Left ventricle myocardium inferior (tissue), 1 donor: Measurements from ENCODE around the gene MCM6. TPM values are rescaled to one million over a fixed set of nuclear protein-coding genes. Genes with fewer than 3 reads are reported as not detected.
A peak's percentile ranks its signal among the peaks of the same experiment; 100 is the strongest.

Experiments used
- DNase-seq: peaks from one replicate; pipeline ENCODE4 v3.0.0-alpha.2; 2020
- H3K27ac ChIP-seq: fragments of 200-600 bp; replicated peaks from 2 replicates; pipeline ENCODE4 v1.8.0; 2021
- H3K27me3 ChIP-seq: fragments of 200-600 bp; 2 replicates; pipeline ENCODE4 v1.8.0; 2021; ENCODE audit warnings: low read depth
- H3K36me3 ChIP-seq: fragments of 200-600 bp; 2 replicates; pipeline ENCODE4 v1.8.0; 2021
- H3K4me1 ChIP-seq: fragments of 200-600 bp; 2 replicates; pipeline ENCODE4 v1.8.0; 2021
- H3K4me3 ChIP-seq: fragments of 200-600 bp; 2 replicates; pipeline ENCODE4 v1.8.0; 2021; ENCODE audit warnings: mild to moderate bottlenecking, moderate library complexity
- H3K9me3 ChIP-seq: fragments of 200-600 bp; replicated peaks from 2 replicates; pipeline ENCODE4 v1.8.0; 2021
- CTCF ChIP-seq: fragments of 200-600 bp; IDR thresholded peaks from 2 replicates; pipeline ENCODE4 v1.8.0; 2021; ENCODE audit warnings: antibody characterized with exemption, mild to moderate bottlenecking, borderline replicate concordance
- intact Hi-C: fragments of 100-400 bp; cut with micrococcal nuclease; formaldehyde crosslinking; loops from one replicate; pipeline ENCODE4 v1.11.0; 2022
- long read RNA-seq: library from polyadenylated mRNA; unstranded; transcript quantifications from one replicate; pipeline ENCODE4 v2.0.0, GENCODE V29; 2021
- total RNA-seq: library from RNA; stranded (reverse); fragmentation: NEBNext Ultra II Directional; extraction: Animal tissue kit (Norgen Biotek cat#: 25700); gene quantifications from one replicate; pipeline ENCODE4 v1.2.1, GENCODE V29; 2021
- donor health status: DM: no; HTN: yes; CAD: no; lungs with severe emphysema.

MCM6 gene
- total RNA-seq: 2.9 TPM
- long read RNA-seq, transcript MCM6-201 (17 exons, 3,736 nt): major isoform, 5 of 6 reads
- long read RNA-seq, partial matches to known transcripts: 1 of 6 reads
- long read RNA-seq, other reads (novel, unspliced or antisense): 0 of 6 reads

- Histone ChIP-seq H3K27me3 (no peaks in the 10 kb centered on the region), H3K27ac (peak within 1 kb of the TSS; percentile 73), H3K9me3 (no peaks in the 10 kb centered on the region), H3K4me3 (peak within 1 kb of the TSS; percentile 89), H3K4me1 (peaks cover 16% of the 10 kb centered on the region), H3K36me3 (peaks cover 1% of the 10 kb centered on the region)
- intact Hi-C loops: no loop called here
- peak; percentile 46 for TF ChIP-seq CTCF
- peak; percentile 97 for DNase-seq
Measured at GRCh38 chr2:135876066-135876711, at the start of gene MCM6. Gene MCM6, minus strand, starts transcription at chr2:135876443. Its CDS starts 78 bp downstream, at chr2:135876365.

GRCh38 chr2:135925571-135925970, 49.3 kb upstream of the MCM6 start:
- Histone ChIP-seq H3K4me3 (no peak overlapping the region), H3K4me1 (no peaks in the 10 kb centered on the region), H3K27ac (no peak overlapping the region), H3K27me3 (no peaks in the 10 kb centered on the region), H3K36me3 (peaks cover 62% of the 10 kb centered on the region), H3K9me3 (no peaks in the 10 kb centered on the region)
- TF ChIP-seq CTCF: no peak
- DNase-seq: no peak
- intact Hi-C loops: no loop called here

GRCh38 chr2:135916207-135916606, 40.0 kb upstream of the MCM6 start:
- intact Hi-C loops: loop anchor here (5.0 kb wide), 1 partner anchor 461 kb away; no protein-coding TSS in a partner anchor
- Histone ChIP-seq H3K36me3 (peaks cover 34% of the 10 kb centered on the region), H3K9me3 (no peaks in the 10 kb centered on the region), H3K27ac (no peak overlapping the region), H3K4me3 (no peak overlapping the region), H3K27me3 (no peaks in the 10 kb centered on the region), H3K4me1 (peaks cover 3% of the 10 kb centered on the region)
- DNase-seq: no peak
- peak; percentile 60 for TF ChIP-seq CTCF

- intact Hi-C loops: no loop called here
- Histone ChIP-seq H3K27me3 (no peaks in the 10 kb centered on the region), H3K27ac (no peak overlapping the region), H3K9me3 (no peaks in the 10 kb centered on the region), H3K36me3 (peaks cover 44% of the 10 kb centered on the region), H3K4me3 (no peak overlapping the region), H3K4me1 (peaks cover 3% of the 10 kb centered on the region)
- no peak for DNase-seq
- no peak for TF ChIP-seq CTCF
Measured at GRCh38 chr2:135914485-135914884, 38.2 kb upstream of the MCM6 start.

GRCh38 chr2:135913727-135914365, 37.6 kb upstream of the MCM6 start:
- H3K27ac ChIP-seq: no peak overlapping the region
- intact Hi-C loops: no loop called here
- H3K36me3 ChIP-seq: peaks cover 44% of the 10 kb centered on the region
- no peak for DNase-seq
- no peaks in the 10 kb centered on the region for H3K27me3 ChIP-seq
- peaks cover 3% of the 10 kb centered on the region for H3K4me1 ChIP-seq
- TF ChIP-seq CTCF: peak; percentile 84
- H3K4me3 ChIP-seq: no peak overlapping the region
- H3K9me3 ChIP-seq: no peaks in the 10 kb centered on the region
